GM18526 (cell line): ENCODE data around the gene KLF16.

Experiments
- POLR2A ChIP-seq: IDR thresholded peaks from 3 replicates; pipeline ENCODE4 v1.6.1; 2011; ENCODE audit not compliant: insufficient read length; ENCODE audit errors: extremely low read depth

The KLF16 gene

GRCh38 chr19:1815605-1816529, 47.5 kb downstream of the KLF16 start:
- TF ChIP-seq POLR2A, result no peak

- no peak for TF ChIP-seq POLR2A
Measured at GRCh38 chr19:1814833-1815604, 48.4 kb downstream of the KLF16 start.

- TF ChIP-seq POLR2A, result no peak
Measured at GRCh38 chr19:1814391-1814790, 49.0 kb downstream of the KLF16 start.

- no peak for TF ChIP-seq POLR2A
Measured at GRCh38 chr19:1813192-1814182, 49.9 kb downstream of the KLF16 start.

GRCh38 chr19:1812426-1813191, 50.8 kb downstream of the KLF16 start:
- no peak for TF ChIP-seq POLR2A

GRCh38 chr19:1811942-1812425, 51.4 kb downstream of the KLF16 start, which contains the start of gene ATP8B3:
Gene ATP8B3, minus strand, starts transcription at chr19:1812276. Its CDS starts 540 bp downstream, at chr19:1811736.
- no peak for TF ChIP-seq POLR2A

GRCh38 chr19:1811472-1811894, 51.9 kb downstream of the KLF16 start:
- TF ChIP-seq POLR2A, result no peak

- no peak for TF ChIP-seq POLR2A
Measured at GRCh38 chr19:1810439-1811160, 52.8 kb downstream of the KLF16 start.

GRCh38 chr19:1809678-1810077, 53.7 kb downstream of the KLF16 start:
- no peak for TF ChIP-seq POLR2A

- no peak for TF ChIP-seq POLR2A
Measured at GRCh38 chr19:1808395-1808731, 55.0 kb downstream of the KLF16 start.

GRCh38 chr19:1807695-1808394, 55.5 kb downstream of the KLF16 start:
- TF ChIP-seq POLR2A, result no peak

- TF ChIP-seq POLR2A, result no peak
Measured at GRCh38 chr19:1807030-1807694, 56.2 kb downstream of the KLF16 start.
